ENCODE results near the gene ASPSCR1. TPM values are rescaled to one million over a fixed set of nuclear protein-coding genes. Genes with fewer than 3 reads are reported as not detected.

ASPSCR1 gene
- total and polyA plus RNA-seq, 9 of the 15 experiments (the other 6 are each of a cell fraction or from before 2014, with no cell fraction given), result 0.90 to 36.9 (median 11.6) TPM

DNA sequence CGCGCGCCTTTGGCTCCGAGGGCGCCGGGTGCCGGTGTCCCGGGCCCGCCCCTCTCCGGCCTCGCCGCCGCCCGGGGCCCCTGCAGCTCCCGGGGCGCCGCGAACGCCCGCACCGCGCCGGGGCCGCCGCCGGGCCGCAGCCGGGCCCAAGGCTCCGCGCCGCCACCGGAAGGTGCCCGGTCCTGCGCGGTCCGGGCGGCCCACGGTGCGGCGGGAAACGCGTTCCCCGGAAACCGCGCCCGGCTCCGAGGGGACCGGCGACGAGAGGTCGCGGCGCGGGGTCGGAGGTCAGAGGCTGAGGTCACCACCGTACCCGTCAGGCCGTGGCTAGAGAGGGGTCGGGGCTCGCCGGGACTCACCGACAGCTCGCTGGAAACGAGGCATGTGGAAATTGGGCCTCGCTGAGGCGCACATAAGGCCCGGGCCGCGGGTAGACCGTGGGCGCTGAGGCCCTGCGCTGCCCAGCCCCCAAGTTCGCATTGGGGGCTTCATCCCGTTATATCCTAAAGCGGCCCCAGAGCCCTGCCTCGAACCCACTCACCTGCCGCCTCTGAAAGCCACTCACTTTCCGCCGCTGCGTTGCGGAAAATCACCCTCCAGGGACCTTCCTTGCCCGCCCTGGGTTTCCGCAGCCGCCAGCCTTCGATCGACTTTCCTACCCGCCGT, 88.3 kb downstream of the ASPSCR1 start, which contains the start of gene DUS1L (continued):
- TF ChIP-seq LCOR (CRISPR knock-in tag; IDR thresholded peaks at IDR 0.05), result no peak
- TF ChIP-seq, protein P1, sequence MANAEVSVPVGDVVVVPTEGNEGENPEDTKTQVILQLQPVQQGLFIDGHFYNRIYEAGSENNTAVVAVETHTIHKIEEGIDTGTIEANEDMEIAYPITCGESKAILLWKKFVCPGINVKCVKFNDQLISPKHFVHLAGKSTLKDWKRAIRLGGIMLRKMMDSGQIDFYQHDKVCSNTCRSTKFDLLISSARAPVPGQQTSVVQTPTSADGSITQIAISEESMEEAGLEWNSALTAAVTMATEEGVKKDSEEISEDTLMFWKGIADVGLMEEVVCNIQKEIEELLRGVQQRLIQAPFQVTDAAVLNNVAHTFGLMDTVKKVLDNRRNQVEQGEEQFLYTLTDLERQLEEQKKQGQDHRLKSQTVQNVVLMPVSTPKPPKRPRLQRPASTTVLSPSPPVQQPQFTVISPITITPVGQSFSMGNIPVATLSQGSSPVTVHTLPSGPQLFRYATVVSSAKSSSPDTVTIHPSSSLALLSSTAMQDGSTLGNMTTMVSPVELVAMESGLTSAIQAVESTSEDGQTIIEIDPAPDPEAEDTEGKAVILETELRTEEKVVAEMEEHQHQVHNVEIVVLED (CRISPR knock-in tag; IDR thresholded peaks at IDR 0.05), result peak; percentile 88
- TF ChIP-seq, protein P2, sequence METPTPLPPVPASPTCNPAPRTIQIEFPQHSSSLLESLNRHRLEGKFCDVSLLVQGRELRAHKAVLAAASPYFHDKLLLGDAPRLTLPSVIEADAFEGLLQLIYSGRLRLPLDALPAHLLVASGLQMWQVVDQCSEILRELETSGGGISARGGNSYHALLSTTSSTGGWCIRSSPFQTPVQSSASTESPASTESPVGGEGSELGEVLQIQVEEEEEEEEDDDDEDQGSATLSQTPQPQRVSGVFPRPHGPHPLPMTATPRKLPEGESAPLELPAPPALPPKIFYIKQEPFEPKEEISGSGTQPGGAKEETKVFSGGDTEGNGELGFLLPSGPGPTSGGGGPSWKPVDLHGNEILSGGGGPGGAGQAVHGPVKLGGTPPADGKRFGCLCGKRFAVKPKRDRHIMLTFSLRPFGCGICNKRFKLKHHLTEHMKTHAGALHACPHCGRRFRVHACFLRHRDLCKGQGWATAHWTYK (CRISPR knock-in tag; IDR thresholded peaks at IDR 0.05), result peak; percentile 88
- peak in 1 of 2 experiments; percentile 49; a peak in 1 of 3 replicates for TF ChIP-seq CBX3 (IDR thresholded peaks at IDR 0.05; ENCODE audit: borderline replicate concordance in 1 of 2, low read length in 2 of 2)
- no peak for TF ChIP-seq TAF9B (IDR thresholded peaks at IDR 0.05; ENCODE audit: partially characterized antibody)
- no peak for TF ChIP-seq SLC30A9 (CRISPR knock-in tag; IDR thresholded peaks at IDR 0.05)
- TF ChIP-seq FOXK1 (CRISPR knock-in tag; IDR thresholded peaks at IDR 0.05; ENCODE audit: borderline replicate concordance), result no peak
- TF ChIP-seq, protein P3, sequence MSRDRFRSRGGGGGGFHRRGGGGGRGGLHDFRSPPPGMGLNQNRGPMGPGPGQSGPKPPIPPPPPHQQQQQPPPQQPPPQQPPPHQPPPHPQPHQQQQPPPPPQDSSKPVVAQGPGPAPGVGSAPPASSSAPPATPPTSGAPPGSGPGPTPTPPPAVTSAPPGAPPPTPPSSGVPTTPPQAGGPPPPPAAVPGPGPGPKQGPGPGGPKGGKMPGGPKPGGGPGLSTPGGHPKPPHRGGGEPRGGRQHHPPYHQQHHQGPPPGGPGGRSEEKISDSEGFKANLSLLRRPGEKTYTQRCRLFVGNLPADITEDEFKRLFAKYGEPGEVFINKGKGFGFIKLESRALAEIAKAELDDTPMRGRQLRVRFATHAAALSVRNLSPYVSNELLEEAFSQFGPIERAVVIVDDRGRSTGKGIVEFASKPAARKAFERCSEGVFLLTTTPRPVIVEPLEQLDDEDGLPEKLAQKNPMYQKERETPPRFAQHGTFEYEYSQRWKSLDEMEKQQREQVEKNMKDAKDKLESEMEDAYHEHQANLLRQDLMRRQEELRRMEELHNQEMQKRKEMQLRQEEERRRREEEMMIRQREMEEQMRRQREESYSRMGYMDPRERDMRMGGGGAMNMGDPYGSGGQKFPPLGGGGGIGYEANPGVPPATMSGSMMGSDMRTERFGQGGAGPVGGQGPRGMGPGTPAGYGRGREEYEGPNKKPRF (IDR thresholded peaks at IDR 0.05; ENCODE audit: low read depth, low read length), result no peak
- TF ChIP-seq ZNF507 (tag; conservative IDR thresholded peaks at IDR 0.05), result no peak
- TF ChIP-seq HNRNPK (IDR thresholded peaks at IDR 0.05; ENCODE audit: low read depth, low read length, poor library complexity, severe bottlenecking), result no peak
- no peak for TF ChIP-seq RBM15 (IDR thresholded peaks at IDR 0.05; ENCODE audit: insufficient read depth, low read length)
- TF ChIP-seq ZNF695 (CRISPR knock-in tag; IDR thresholded peaks at IDR 0.05), result no peak
- no peak for TF ChIP-seq MAFK (IDR thresholded peaks at IDR 0.05; ENCODE audit: low read length)
- TF ChIP-seq NR4A1 (CRISPR knock-in tag; IDR thresholded peaks at IDR 0.05), result peak; percentile 64; the same call in 1 of the 2 replicates
- peak; percentile 84; the same call in 1 of the 2 replicates for TF ChIP-seq NR4A1 (tag; IDR thresholded peaks at IDR 0.05)
- TF ChIP-seq, protein P4, sequence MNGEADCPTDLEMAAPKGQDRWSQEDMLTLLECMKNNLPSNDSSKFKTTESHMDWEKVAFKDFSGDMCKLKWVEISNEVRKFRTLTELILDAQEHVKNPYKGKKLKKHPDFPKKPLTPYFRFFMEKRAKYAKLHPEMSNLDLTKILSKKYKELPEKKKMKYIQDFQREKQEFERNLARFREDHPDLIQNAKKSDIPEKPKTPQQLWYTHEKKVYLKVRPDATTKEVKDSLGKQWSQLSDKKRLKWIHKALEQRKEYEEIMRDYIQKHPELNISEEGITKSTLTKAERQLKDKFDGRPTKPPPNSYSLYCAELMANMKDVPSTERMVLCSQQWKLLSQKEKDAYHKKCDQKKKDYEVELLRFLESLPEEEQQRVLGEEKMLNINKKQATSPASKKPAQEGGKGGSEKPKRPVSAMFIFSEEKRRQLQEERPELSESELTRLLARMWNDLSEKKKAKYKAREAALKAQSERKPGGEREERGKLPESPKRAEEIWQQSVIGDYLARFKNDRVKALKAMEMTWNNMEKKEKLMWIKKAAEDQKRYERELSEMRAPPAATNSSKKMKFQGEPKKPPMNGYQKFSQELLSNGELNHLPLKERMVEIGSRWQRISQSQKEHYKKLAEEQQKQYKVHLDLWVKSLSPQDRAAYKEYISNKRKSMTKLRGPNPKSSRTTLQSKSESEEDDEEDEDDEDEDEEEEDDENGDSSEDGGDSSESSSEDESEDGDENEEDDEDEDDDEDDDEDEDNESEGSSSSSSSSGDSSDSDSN (IDR thresholded peaks at IDR 0.05; ENCODE audit: borderline replicate concordance in 1 of 2, low read depth in 2 of 2, low read length in 2 of 2), result peak; percentile 51 to 71; a peak in 2 of 4 replicates
- peak; percentile 94 for TF ChIP-seq HMGN3 (IDR thresholded peaks at IDR 0.05; ENCODE audit: borderline replicate concordance, extremely low read depth, insufficient read length, low read depth, low read length)
- no peak for TF ChIP-seq PCBP2 (IDR thresholded peaks at IDR 0.05; ENCODE audit: low read depth, low read length, poor library complexity, severe bottlenecking)
- no peak for TF ChIP-seq POU5F1 (IDR thresholded peaks at IDR 0.05; ENCODE audit: borderline replicate concordance, low read depth, low read length, partially characterized antibody)
- no peak for TF ChIP-seq FOXP1 (CRISPR knock-in tag; IDR thresholded peaks at IDR 0.05)

Data from K562 (cell line).